ENCODE data around the gene PCDHB14.
"Not testable (repeated sequence)": the region's sequence is repeated elsewhere in the genome, so short reads cannot be mapped to it uniquely, and the experiment has no call there.

DNA sequence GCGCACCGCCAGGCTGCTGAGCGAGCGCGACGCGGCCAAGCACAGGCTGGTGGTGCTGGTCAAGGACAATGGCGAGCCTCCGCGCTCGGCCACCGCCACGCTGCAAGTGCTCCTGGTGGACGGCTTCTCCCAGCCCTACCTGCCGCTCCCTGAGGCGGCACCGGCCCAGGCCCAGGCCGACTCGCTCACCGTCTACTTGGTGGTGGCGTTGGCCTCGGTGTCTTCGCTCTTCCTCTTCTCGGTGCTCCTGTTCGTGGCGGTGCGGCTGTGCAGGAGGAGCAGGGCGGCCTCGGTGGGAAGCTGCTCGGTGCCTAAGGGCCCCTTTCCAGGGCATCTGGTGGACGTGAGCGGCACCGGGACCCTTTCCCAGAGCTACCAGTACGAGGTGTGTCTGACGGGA lies 21.5 kb upstream of the PCDHB14 start:
- TF ChIP-seq, protein P1, sequence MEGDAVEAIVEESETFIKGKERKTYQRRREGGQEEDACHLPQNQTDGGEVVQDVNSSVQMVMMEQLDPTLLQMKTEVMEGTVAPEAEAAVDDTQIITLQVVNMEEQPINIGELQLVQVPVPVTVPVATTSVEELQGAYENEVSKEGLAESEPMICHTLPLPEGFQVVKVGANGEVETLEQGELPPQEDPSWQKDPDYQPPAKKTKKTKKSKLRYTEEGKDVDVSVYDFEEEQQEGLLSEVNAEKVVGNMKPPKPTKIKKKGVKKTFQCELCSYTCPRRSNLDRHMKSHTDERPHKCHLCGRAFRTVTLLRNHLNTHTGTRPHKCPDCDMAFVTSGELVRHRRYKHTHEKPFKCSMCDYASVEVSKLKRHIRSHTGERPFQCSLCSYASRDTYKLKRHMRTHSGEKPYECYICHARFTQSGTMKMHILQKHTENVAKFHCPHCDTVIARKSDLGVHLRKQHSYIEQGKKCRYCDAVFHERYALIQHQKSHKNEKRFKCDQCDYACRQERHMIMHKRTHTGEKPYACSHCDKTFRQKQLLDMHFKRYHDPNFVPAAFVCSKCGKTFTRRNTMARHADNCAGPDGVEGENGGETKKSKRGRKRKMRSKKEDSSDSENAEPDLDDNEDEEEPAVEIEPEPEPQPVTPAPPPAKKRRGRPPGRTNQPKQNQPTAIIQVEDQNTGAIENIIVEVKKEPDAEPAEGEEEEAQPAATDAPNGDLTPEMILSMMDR (IDR thresholded peaks at IDR 0.05; ENCODE audit: low read length) = not testable (repeated sequence)
- TF ChIP-seq EZH2 (optimal IDR thresholded peaks at IDR 0.05; ENCODE audit: low read depth, low read length) = not testable (repeated sequence)
